Testis (tissue), 2 donors: ENCODE measurements around the gene PPP1R14B.

Experiments
- POLR2A ChIP-seq: fragments of 450-650 bp; IDR thresholded peaks from one replicate; pipeline ENCODE4 v1.6.1; 2017; ENCODE audit warnings: antibody characterized with exemption, mild to moderate bottlenecking, moderate library complexity
- TF ChIP-seq, protein P1 (sequence below), 3 experiments: fragments of 450-650 bp in 2 of 3; fragments of 200-600 bp in 1 of 3; sonication (generic) in 1 of 3; IDR thresholded peaks; one replicate each; pipeline ENCODE4 v1.5.1; 2016 to 2019; ENCODE audit warnings: antibody characterized with exemption in 3 of 3, mild to moderate bottlenecking in 2 of 3, moderate library complexity in 1 of 3

DNA sequence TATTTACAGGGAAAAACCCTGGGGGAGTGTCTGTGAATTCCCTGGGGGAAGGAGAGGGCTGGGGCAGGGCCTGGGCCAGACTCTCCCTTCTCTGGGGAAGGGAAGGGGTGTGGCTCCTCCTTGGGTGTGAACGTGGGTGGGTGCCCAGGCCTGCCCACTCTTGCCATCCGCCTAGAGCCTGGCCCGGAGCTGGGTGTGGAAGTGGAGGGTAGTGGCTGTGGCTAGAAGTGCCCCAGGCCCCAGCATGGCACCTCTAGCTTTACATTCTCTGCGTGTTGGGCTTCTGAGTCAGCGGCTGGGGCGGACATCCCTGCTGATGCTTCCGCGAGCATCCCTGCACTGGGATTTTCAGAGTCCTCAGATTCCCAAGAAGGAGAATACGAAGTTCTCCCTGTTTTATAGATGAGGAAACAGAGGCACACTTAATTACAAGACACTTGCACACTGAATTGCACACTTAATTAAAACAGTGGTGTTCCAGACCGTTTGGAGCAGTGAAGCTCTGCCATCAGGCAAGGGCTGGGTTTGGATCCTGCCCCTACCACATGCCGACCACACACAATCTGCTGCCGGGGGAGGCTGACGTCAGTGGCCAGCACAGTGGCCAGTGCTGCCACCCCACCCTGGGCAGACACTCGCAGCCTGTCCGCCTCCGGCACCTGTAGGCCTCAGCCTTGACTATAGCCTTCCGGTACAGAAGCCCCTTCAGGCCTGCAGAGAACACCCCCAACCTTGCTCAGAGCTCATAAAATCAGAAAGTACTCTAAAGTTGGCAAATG lies 30.1 kb upstream of the PPP1R14B start:
- TF ChIP-seq, protein P1, sequence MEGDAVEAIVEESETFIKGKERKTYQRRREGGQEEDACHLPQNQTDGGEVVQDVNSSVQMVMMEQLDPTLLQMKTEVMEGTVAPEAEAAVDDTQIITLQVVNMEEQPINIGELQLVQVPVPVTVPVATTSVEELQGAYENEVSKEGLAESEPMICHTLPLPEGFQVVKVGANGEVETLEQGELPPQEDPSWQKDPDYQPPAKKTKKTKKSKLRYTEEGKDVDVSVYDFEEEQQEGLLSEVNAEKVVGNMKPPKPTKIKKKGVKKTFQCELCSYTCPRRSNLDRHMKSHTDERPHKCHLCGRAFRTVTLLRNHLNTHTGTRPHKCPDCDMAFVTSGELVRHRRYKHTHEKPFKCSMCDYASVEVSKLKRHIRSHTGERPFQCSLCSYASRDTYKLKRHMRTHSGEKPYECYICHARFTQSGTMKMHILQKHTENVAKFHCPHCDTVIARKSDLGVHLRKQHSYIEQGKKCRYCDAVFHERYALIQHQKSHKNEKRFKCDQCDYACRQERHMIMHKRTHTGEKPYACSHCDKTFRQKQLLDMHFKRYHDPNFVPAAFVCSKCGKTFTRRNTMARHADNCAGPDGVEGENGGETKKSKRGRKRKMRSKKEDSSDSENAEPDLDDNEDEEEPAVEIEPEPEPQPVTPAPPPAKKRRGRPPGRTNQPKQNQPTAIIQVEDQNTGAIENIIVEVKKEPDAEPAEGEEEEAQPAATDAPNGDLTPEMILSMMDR (IDR thresholded peaks at IDR 0.05): no peak
- TF ChIP-seq POLR2A: no peak
